ENCODE results near the gene ZMYND10.

ZMYND10 gene

GRCh38 chr3:50369012-50369670 is 23.6 kb upstream of the ZMYND10 start:
- Histone ChIP-seq H2AK5ac (ENCODE audit: low read length) (no peak overlapping the region), H2AFZ (ENCODE audit: insufficient read depth, low read length, poor library complexity) (no peak overlapping the region), H3K27me3 (ENCODE audit: insufficient read depth, low read length) (no peaks in the 10 kb centered on the region), H4K8ac (ENCODE audit: low read depth, low read length) (no peak overlapping the region), H4K12ac (ENCODE audit: low read depth, low read length) (no peak overlapping the region), H2BK5ac (ENCODE audit: low read depth, low read length, poor library complexity) (no peak overlapping the region), H3K4ac (ENCODE audit: low read depth, low read length) (no peak overlapping the region), H3K4me2 (ENCODE audit: low read length) (no peak overlapping the region), H3K18ac (ENCODE audit: low read length) (no peak overlapping the region), H2BK12ac (ENCODE audit: low read length) (no peak overlapping the region), H4K91ac (ENCODE audit: low read depth, low read length) (no peak overlapping the region), H3K14ac (ENCODE audit: low read length) (no peak overlapping the region), H3K36me3 (ENCODE audit: control insufficient read depth in 1 of 2, insufficient read depth in 2 of 2, low read length in 2 of 2) (no peaks in the 10 kb centered on the region), H3K23ac (ENCODE audit: low read length) (no peak overlapping the region), H3K79me1 (ENCODE audit: low read length) (peaks cover 2% of the 10 kb centered on the region), H3K79me2 (ENCODE audit: control insufficient read depth, insufficient read depth, low read length, poor library complexity) (peaks cover 1% of the 10 kb centered on the region), H3K4me1 (ENCODE audit: control insufficient read depth in 1 of 2, insufficient read depth in 2 of 2, low read length in 2 of 2) (peaks cover 10 to 12% of the 10 kb centered on the region in 2 experiments), H3K9me3 (ENCODE audit: insufficient read depth, low read depth, low read length) (no peaks in the 10 kb centered on the region), H3K9ac (ENCODE audit: low read length) (no peak overlapping the region), H2BK120ac (ENCODE audit: insufficient read depth, low read length, poor library complexity) (no peak overlapping the region), H3K27ac (ENCODE audit: low read depth, low read length) (no peak overlapping the region), H3K4me3 (ENCODE audit: low read depth, low read length) (no peak overlapping the region)
- WGBS (ENCODE audit: extremely low coverage, insufficient coverage, insufficient read length) = no CpG with 5 or more reads among the region's 9 CpGs
- no peak for DNase-seq

GRCh38 chr3:50365842-50366220 is 20.3 kb upstream of the ZMYND10 start:
- Histone ChIP-seq H3K9ac (ENCODE audit: low read length) (no peak overlapping the region), H3K4me3 (ENCODE audit: low read depth, low read length) (no peak overlapping the region), H4K12ac (ENCODE audit: low read depth, low read length) (no peak overlapping the region), H2BK120ac (ENCODE audit: insufficient read depth, low read length, poor library complexity) (no peak overlapping the region), H2BK12ac (ENCODE audit: low read length) (no peak overlapping the region), H3K4me1 (ENCODE audit: control insufficient read depth in 1 of 2, insufficient read depth in 2 of 2, low read length in 2 of 2) (peaks cover 10 to 13% of the 10 kb centered on the region in 2 experiments), H3K36me3 (ENCODE audit: control insufficient read depth in 1 of 2, insufficient read depth in 2 of 2, low read length in 2 of 2) (no peaks in the 10 kb centered on the region), H3K27ac (ENCODE audit: low read depth, low read length) (no peak overlapping the region), H4K8ac (ENCODE audit: low read depth, low read length) (peak overlapping the region; percentile 39), H3K23ac (ENCODE audit: low read length) (no peak overlapping the region), H3K14ac (ENCODE audit: low read length) (no peak overlapping the region), H2BK5ac (ENCODE audit: low read depth, low read length, poor library complexity) (no peak overlapping the region), H3K9me3 (ENCODE audit: insufficient read depth, low read depth, low read length) (no peaks in the 10 kb centered on the region), H2AK5ac (ENCODE audit: low read length) (no peak overlapping the region), H3K18ac (ENCODE audit: low read length) (peak overlapping the region; percentile 31), H3K4me2 (ENCODE audit: low read length) (peak overlapping the region; percentile 88), H3K79me1 (ENCODE audit: low read length) (peaks cover 2% of the 10 kb centered on the region), H4K91ac (ENCODE audit: low read depth, low read length) (no peak overlapping the region), H3K4ac (ENCODE audit: low read depth, low read length) (no peak overlapping the region), H3K79me2 (ENCODE audit: control insufficient read depth, insufficient read depth, low read length, poor library complexity) (peaks cover 1% of the 10 kb centered on the region), H3K27me3 (ENCODE audit: insufficient read depth, low read length) (no peaks in the 10 kb centered on the region), H2AFZ (ENCODE audit: insufficient read depth, low read length, poor library complexity) (peak overlapping the region; percentile 88)
- DNase-seq = no peak
- WGBS (ENCODE audit: extremely low coverage, insufficient coverage, insufficient read length) = no CpG with 5 or more reads among the region's 5 CpGs

GRCh38 chr3:50365080-50365841 is 19.7 kb upstream of the ZMYND10 start:
- Histone ChIP-seq H3K4ac (ENCODE audit: low read depth, low read length) (no peak overlapping the region), H3K27ac (ENCODE audit: low read depth, low read length) (no peak overlapping the region), H2AFZ (ENCODE audit: insufficient read depth, low read length, poor library complexity) (peak overlapping the region; percentile 88), H2AK5ac (ENCODE audit: low read length) (no peak overlapping the region), H3K79me1 (ENCODE audit: low read length) (peaks cover 2% of the 10 kb centered on the region), H3K36me3 (ENCODE audit: control insufficient read depth in 1 of 2, insufficient read depth in 2 of 2, low read length in 2 of 2) (no peaks in the 10 kb centered on the region), H3K4me2 (ENCODE audit: low read length) (peak overlapping the region; percentile 88), H3K79me2 (ENCODE audit: control insufficient read depth, insufficient read depth, low read length, poor library complexity) (peaks cover 1% of the 10 kb centered on the region), H2BK120ac (ENCODE audit: insufficient read depth, low read length, poor library complexity) (peak overlapping the region; percentile 21), H3K27me3 (ENCODE audit: insufficient read depth, low read length) (no peaks in the 10 kb centered on the region), H3K18ac (ENCODE audit: low read length) (peak overlapping the region; percentile 31), H3K4me3 (ENCODE audit: low read depth, low read length) (peak overlapping the region; percentile 65), H4K12ac (ENCODE audit: low read depth, low read length) (no peak overlapping the region), H3K9me3 (ENCODE audit: insufficient read depth, low read depth, low read length) (no peaks in the 10 kb centered on the region), H3K14ac (ENCODE audit: low read length) (peak overlapping the region; percentile 47), H3K9ac (ENCODE audit: low read length) (peak overlapping the region; percentile 47), H4K8ac (ENCODE audit: low read depth, low read length) (peak overlapping the region; percentile 39), H2BK12ac (ENCODE audit: low read length) (no peak overlapping the region), H4K91ac (ENCODE audit: low read depth, low read length) (peak overlapping the region; percentile 15), H3K4me1 (ENCODE audit: control insufficient read depth in 1 of 2, insufficient read depth in 2 of 2, low read length in 2 of 2) (peaks cover 10 to 13% of the 10 kb centered on the region in 2 experiments), H2BK5ac (ENCODE audit: low read depth, low read length, poor library complexity) (no peak overlapping the region), H3K23ac (ENCODE audit: low read length) (no peak overlapping the region)
- WGBS (ENCODE audit: extremely low coverage, insufficient coverage, insufficient read length) = no CpG with 5 or more reads among the region's 53 CpGs
- DNase-seq = peak; percentile 86 to 92

GRCh38 chr3:50364573-50365079 is 19.1 kb upstream of the ZMYND10 start:
- H3K36me3 ChIP-seq (ENCODE audit: control insufficient read depth in 1 of 2, insufficient read depth in 2 of 2, low read length in 2 of 2) = no peaks in the 10 kb centered on the region
- WGBS (ENCODE audit: extremely low coverage, insufficient coverage, insufficient read length) = no CpG with 5 or more reads among the region's 48 CpGs
- H4K12ac ChIP-seq (ENCODE audit: low read depth, low read length) = peak overlapping the region; percentile 6

More at GRCh38 chr3:50364573-50365079, 19.1 kb upstream of the ZMYND10 start:
- Histone ChIP-seq H3K79me2 (ENCODE audit: control insufficient read depth, insufficient read depth, low read length, poor library complexity) (peaks cover 1% of the 10 kb centered on the region), H2BK12ac (ENCODE audit: low read length) (no peak overlapping the region), H3K14ac (ENCODE audit: low read length) (no peak overlapping the region), H2BK120ac (ENCODE audit: insufficient read depth, low read length, poor library complexity) (no peak overlapping the region), H3K4ac (ENCODE audit: low read depth, low read length) (no peak overlapping the region), H2AK5ac (ENCODE audit: low read length) (no peak overlapping the region), H3K23ac (ENCODE audit: low read length) (no peak overlapping the region), H2BK5ac (ENCODE audit: low read depth, low read length, poor library complexity) (no peak overlapping the region), H3K79me1 (ENCODE audit: low read length) (peaks cover 2% of the 10 kb centered on the region), H3K4me3 (ENCODE audit: low read depth, low read length) (peak overlapping the region; percentile 65), H4K91ac (ENCODE audit: low read depth, low read length) (peak overlapping the region; percentile 3), H3K4me1 (ENCODE audit: control insufficient read depth in 1 of 2, insufficient read depth in 2 of 2, low read length in 2 of 2) (peaks cover 10 to 13% of the 10 kb centered on the region in 2 experiments), H4K8ac (ENCODE audit: low read depth, low read length) (peak overlapping the region; percentile 71), H2AFZ (ENCODE audit: insufficient read depth, low read length, poor library complexity) (peak overlapping the region; percentile 62), H3K27me3 (ENCODE audit: insufficient read depth, low read length) (no peaks in the 10 kb centered on the region), H3K18ac (ENCODE audit: low read length) (no peak overlapping the region), H3K9me3 (ENCODE audit: insufficient read depth, low read depth, low read length) (no peaks in the 10 kb centered on the region), H3K27ac (ENCODE audit: low read depth, low read length) (no peak overlapping the region), H3K9ac (ENCODE audit: low read length) (no peak overlapping the region), H3K4me2 (ENCODE audit: low read length) (peak overlapping the region; percentile 88)
- DNase-seq = peak in 1 of 2 donors; percentile 29

Data from trophoblast cell (in vitro differentiated cells and primary cell).